ENCODE measurements around the gene SPATA4. TPM values are rescaled to one million over a fixed set of nuclear protein-coding genes. Genes with fewer than 3 reads are reported as not detected.

SPATA4 gene
- polyA plus RNA-seq, 3 donors = not detected

DNA sequence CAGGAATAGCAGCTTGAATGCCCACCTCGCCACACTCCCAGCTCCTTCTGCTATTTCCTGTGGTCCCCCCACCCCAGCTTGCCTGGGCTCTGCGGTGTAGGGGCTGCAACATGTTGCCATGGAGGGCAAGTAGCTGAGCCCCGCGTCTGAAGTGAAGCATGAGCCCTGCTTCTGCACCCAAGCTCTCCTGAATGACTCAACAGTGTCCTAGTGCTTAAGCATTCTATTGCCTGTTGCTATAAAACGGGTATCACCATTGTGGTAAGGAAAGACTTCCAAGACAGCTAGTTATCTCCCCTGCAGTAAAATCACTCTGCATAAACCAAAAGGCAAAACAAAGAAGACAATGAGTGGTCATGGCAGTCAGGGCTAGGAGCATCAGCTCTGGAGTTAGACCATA lies 31.4 kb upstream of the SPATA4 start:
- Mint-ChIP-seq H3K27ac (no peak overlapping the region), H3K4me1 (no peaks in the 10 kb centered on the region), H3K27me3 (ENCODE audit: low read depth in 3 of 3) (peaks cover 0 to 8% (median 5%) of the 10 kb centered on the region in 3 donors), H3K9me3 (peaks cover 0 to 2% (median 0%) of the 10 kb centered on the region in 7 donors), H3K4me3 (no peak overlapping the region), H3K36me3 (no peaks in the 10 kb centered on the region)
- DNase-seq = no peak
- intact Hi-C loops (cut with micrococcal nuclease) = no loop called here
- H3K36me3 ChIP-seq (replicated peaks in 1 of 2; ENCODE audit: control insufficient read depth in 1 of 2, insufficient read depth in 2 of 2, low read length in 2 of 2) = no peaks in the 10 kb centered on the region
- H3K27me3 ChIP-seq (ENCODE audit: control insufficient read depth in 2 of 2, insufficient read depth in 2 of 2, low read length in 2 of 2) = no peaks in the 10 kb centered on the region
- H3K4me1 ChIP-seq (ENCODE audit: control insufficient read depth in 1 of 2, insufficient read depth in 2 of 2, low read length in 2 of 2) = no peaks in the 10 kb centered on the region
- H3K27ac ChIP-seq (ENCODE audit: low read depth in 1 of 2, low read length in 2 of 2) = no peak overlapping the region
- H3K79me2 ChIP-seq (ENCODE audit: insufficient read depth, low read length) = no peaks in the 10 kb centered on the region
- TF ChIP-seq, protein P1, sequence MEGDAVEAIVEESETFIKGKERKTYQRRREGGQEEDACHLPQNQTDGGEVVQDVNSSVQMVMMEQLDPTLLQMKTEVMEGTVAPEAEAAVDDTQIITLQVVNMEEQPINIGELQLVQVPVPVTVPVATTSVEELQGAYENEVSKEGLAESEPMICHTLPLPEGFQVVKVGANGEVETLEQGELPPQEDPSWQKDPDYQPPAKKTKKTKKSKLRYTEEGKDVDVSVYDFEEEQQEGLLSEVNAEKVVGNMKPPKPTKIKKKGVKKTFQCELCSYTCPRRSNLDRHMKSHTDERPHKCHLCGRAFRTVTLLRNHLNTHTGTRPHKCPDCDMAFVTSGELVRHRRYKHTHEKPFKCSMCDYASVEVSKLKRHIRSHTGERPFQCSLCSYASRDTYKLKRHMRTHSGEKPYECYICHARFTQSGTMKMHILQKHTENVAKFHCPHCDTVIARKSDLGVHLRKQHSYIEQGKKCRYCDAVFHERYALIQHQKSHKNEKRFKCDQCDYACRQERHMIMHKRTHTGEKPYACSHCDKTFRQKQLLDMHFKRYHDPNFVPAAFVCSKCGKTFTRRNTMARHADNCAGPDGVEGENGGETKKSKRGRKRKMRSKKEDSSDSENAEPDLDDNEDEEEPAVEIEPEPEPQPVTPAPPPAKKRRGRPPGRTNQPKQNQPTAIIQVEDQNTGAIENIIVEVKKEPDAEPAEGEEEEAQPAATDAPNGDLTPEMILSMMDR (IDR thresholded peaks at IDR 0.05) = no peak
- no peak overlapping the region for H3K9ac ChIP-seq (ENCODE audit: insufficient read depth, low read length, poor library complexity, severe bottlenecking)
- H3K4me2 ChIP-seq (replicated peaks; ENCODE audit: extremely low read depth, low read length, poor library complexity, severe bottlenecking) = no peak overlapping the region
- H2AFZ ChIP-seq (ENCODE audit: insufficient read depth, low read depth, low read length, poor library complexity, severe bottlenecking) = no peak overlapping the region
- WGBS (ENCODE audit: insufficient coverage) = 77% methylated on average over 4 of the region's 5 CpGs
- no peaks in the 10 kb centered on the region for H4K20me1 ChIP-seq (ENCODE audit: insufficient read depth, low read length)
- H3K9me3 ChIP-seq (replicated peaks in 1 of 2; ENCODE audit: control insufficient read depth in 1 of 2, insufficient read depth in 1 of 2, low read length in 2 of 2) = no peaks in the 10 kb centered on the region
- no peak overlapping the region for H3K4me3 ChIP-seq (replicated peaks in 1 of 3; ENCODE audit: low read depth in 2 of 3, low read length in 3 of 3)

DNA sequence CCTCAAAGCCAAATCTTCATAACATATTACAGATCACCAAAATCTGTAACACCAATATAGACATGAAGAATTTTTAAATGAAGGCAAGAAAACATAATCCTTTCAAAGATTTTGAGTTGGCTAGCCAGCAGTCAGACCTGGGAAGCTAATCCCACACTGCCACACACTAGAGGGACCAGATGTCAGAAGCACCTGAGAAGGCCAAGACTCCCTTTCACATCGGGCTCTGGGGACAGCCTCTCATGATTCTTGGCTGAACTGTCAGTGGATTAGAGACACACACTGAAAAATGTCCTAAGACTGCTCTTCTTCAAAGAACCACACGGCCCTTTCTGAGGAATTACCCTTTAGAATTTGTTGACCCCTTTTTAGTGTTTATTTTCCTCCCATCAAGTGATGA lies 28.2 kb upstream of the SPATA4 start:
- Histone ChIP-seq H2AFZ (ENCODE audit: insufficient read depth, low read depth, low read length, poor library complexity, severe bottlenecking) (no peak overlapping the region), H3K4me2 (replicated peaks; ENCODE audit: extremely low read depth, low read length, poor library complexity, severe bottlenecking) (no peak overlapping the region), H3K4me3 (replicated peaks in 1 of 3; ENCODE audit: low read depth in 2 of 3, low read length in 3 of 3) (no peak overlapping the region), H4K20me1 (ENCODE audit: insufficient read depth, low read length) (no peaks in the 10 kb centered on the region), H3K27me3 (ENCODE audit: control insufficient read depth in 2 of 2, insufficient read depth in 2 of 2, low read length in 2 of 2) (no peaks in the 10 kb centered on the region), H3K9me3 (replicated peaks in 1 of 2; ENCODE audit: control insufficient read depth in 1 of 2, insufficient read depth in 1 of 2, low read length in 2 of 2) (no peaks in the 10 kb centered on the region), H3K4me1 (ENCODE audit: control insufficient read depth in 1 of 2, insufficient read depth in 2 of 2, low read length in 2 of 2) (no peaks in the 10 kb centered on the region), H3K36me3 (replicated peaks in 1 of 2; ENCODE audit: control insufficient read depth in 1 of 2, insufficient read depth in 2 of 2, low read length in 2 of 2) (no peaks in the 10 kb centered on the region), H3K79me2 (ENCODE audit: insufficient read depth, low read length) (no peaks in the 10 kb centered on the region), H3K27ac (ENCODE audit: low read depth in 1 of 2, low read length in 2 of 2) (no peak overlapping the region), H3K9ac (ENCODE audit: insufficient read depth, low read length, poor library complexity, severe bottlenecking) (no peak overlapping the region)
- no peaks in the 10 kb centered on the region for H3K4me1 Mint-ChIP-seq
- 100% methylated on average over 1 of the region's 2 CpGs for WGBS (ENCODE audit: insufficient coverage)
- DNase-seq = no peak
- peaks cover 0 to 3% (median 0%) of the 10 kb centered on the region in 3 donors for H3K27me3 Mint-ChIP-seq (ENCODE audit: low read depth in 3 of 3)
- TF ChIP-seq, protein P1 (IDR thresholded peaks at IDR 0.05) = no peak
- peaks cover 0 to 2% (median 0%) of the 10 kb centered on the region in 7 donors for H3K9me3 Mint-ChIP-seq
- intact Hi-C loops (cut with micrococcal nuclease) = no loop called here
- no peak overlapping the region for H3K27ac Mint-ChIP-seq
- no peak overlapping the region for H3K4me3 Mint-ChIP-seq
- H3K36me3 Mint-ChIP-seq = no peaks in the 10 kb centered on the region
